Measurements from ENCODE around the gene APOD.

DNA sequence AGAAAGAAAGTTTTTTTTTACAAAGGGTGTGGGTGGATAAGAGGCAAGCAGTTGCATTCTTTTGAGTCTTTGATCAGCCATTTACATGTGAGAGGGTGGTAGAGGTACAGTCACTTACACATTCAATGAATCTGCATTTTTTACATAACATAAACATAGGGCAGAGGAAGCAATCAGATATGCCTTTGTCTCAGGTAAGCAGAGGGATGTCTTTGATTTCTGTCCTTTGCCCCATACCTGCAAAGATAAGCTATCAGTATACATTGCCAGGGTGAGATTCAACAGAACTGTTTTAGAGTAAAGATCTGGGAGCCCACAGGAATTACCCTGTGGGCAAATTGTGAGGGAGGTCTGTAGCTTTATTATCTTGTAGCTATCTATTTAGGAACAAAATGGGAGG, 35.2 kb downstream of the APOD start:
- TF ChIP-seq, protein P1, sequence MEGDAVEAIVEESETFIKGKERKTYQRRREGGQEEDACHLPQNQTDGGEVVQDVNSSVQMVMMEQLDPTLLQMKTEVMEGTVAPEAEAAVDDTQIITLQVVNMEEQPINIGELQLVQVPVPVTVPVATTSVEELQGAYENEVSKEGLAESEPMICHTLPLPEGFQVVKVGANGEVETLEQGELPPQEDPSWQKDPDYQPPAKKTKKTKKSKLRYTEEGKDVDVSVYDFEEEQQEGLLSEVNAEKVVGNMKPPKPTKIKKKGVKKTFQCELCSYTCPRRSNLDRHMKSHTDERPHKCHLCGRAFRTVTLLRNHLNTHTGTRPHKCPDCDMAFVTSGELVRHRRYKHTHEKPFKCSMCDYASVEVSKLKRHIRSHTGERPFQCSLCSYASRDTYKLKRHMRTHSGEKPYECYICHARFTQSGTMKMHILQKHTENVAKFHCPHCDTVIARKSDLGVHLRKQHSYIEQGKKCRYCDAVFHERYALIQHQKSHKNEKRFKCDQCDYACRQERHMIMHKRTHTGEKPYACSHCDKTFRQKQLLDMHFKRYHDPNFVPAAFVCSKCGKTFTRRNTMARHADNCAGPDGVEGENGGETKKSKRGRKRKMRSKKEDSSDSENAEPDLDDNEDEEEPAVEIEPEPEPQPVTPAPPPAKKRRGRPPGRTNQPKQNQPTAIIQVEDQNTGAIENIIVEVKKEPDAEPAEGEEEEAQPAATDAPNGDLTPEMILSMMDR (IDR thresholded peaks at IDR 0.05) = no peak
- no peak for TF ChIP-seq ZFX (IDR thresholded peaks at IDR 0.05; ENCODE audit: borderline replicate concordance)

Measured in 22Rv1 (cell line).